HepG2 (cell line): Measurements from ENCODE around the gene EMID1. TPM values are rescaled to one million over a fixed set of nuclear protein-coding genes. Genes with fewer than 3 reads are reported as not detected.

Experiments
- ATAC-seq: fragments of 200-7000 bp; cut with Tn5 transposase; 3 replicates; pipeline ENCODE4 v1.9.1; 2020; ENCODE audit warnings: mild to moderate bottlenecking, moderate library complexity
- BruUV-seq: library from RNA; stranded (reverse); fragments of 400-500 nt; replicated peaks from 2 replicates; lab custom pipeline; 2021; lab: Mats Ljungman, UMichigan
- CTCF ChIA-PET: fragments of 300-600 bp; formaldehyde crosslinking; extraction: SDS; loops from one replicate; lab custom pipeline; 2021; ENCODE audit warnings: low total read pairs, inconsistent platforms, low intra/inter-chr PET ratio; lab: Yijun Ruan, JAX
- POLR2A ChIA-PET: fragments of 350-600 bp; sonication (Branson Sonifier 250); formaldehyde crosslinking; loops from one replicate; lab custom pipeline; 2020; ENCODE audit warnings: antibody characterized with exemption, inconsistent platforms; lab: Yijun Ruan, JAX
- DNase-seq: peaks from one replicate; pipeline ENCODE4 v3.0.0-alpha.2; 2015; ENCODE audit warnings: low spot score
- FAIRE-seq: peaks from 3 replicates; lab custom pipeline; 2011; peaks lifted over from hg19 to GRCh38; lab: Jason Lieb, UNC
- H2AFZ ChIP-seq: one replicate; pipeline ENCODE4 v1.6.1; 2011; ENCODE audit warnings: low read length, inconsistent platforms
- H3K27ac ChIP-seq: fragments of 300-600 bp; 3 replicates; pipeline ENCODE4 v1.8.0; 2011; ENCODE audit warnings: mixed run types, mild to moderate bottlenecking, mixed read lengths, low read length, inconsistent platforms; ENCODE audit not compliant: insufficient read depth; ENCODE audit errors: extremely low read length
- H3K27me3 ChIP-seq, 2 experiments: fragments of 200-600 bp in 1 of 2; 2 replicates in 1 of 2; 3 replicates in 1 of 2; pipeline versions ENCODE4 v1.6.0 to v1.8.0; 2011; ENCODE audit warnings: low read length in 2 of 2, mild to moderate bottlenecking in 2 of 2, moderate library complexity in 2 of 2, inconsistent platforms in 1 of 2; ENCODE audit not compliant: insufficient read depth in 2 of 2, control insufficient read depth in 1 of 2
- H3K36me3 ChIP-seq, 2 experiments: fragments of 200-600 bp in 1 of 2; replicated peaks in 1 of 2; 2 replicates in 1 of 2; 3 replicates in 1 of 2; pipeline versions ENCODE4 v1.5.1 to v1.8.0; 2011; ENCODE audit warnings: low read length in 2 of 2, inconsistent platforms in 1 of 2; ENCODE audit not compliant: insufficient read depth in 2 of 2, control insufficient read depth in 1 of 2
- H3K4me1 ChIP-seq: 2 replicates; pipeline ENCODE4 v1.5.1; 2012; ENCODE audit warnings: low read length, inconsistent platforms; ENCODE audit not compliant: insufficient read depth
- H3K4me2 ChIP-seq: 2 replicates; pipeline ENCODE4 v1.6.0; 2011; ENCODE audit warnings: low read depth, low read length, inconsistent platforms
- H3K4me3 ChIP-seq, 3 experiments: fragments of 200-600 bp in 1 of 3; sonication (generic), shearing (Covaris generic) in 1 of 3; replicated peaks in 1 of 3; 2 replicates each; pipeline ENCODE4 v1.5.1; 2011 to 2016; ENCODE audit warnings: low read length in 3 of 3, inconsistent platforms in 2 of 3, low read depth in 2 of 3, mild to moderate bottlenecking in 2 of 3, control low read depth in 1 of 3, mixed read lengths in 1 of 3; ENCODE audit not compliant: insufficient read depth in 1 of 3
- H3K79me2 ChIP-seq: one replicate; pipeline ENCODE4 v1.6.1; 2011; ENCODE audit warnings: low read length, inconsistent platforms; ENCODE audit not compliant: insufficient read depth
- H3K9ac ChIP-seq: 2 replicates; pipeline ENCODE4 v1.6.0; 2011; ENCODE audit warnings: mild to moderate bottlenecking, low read depth, low read length, inconsistent platforms; ENCODE audit not compliant: insufficient read depth
- H3K9me3 ChIP-seq: 2 replicates; pipeline ENCODE4 v1.5.1; 2012; ENCODE audit warnings: mild to moderate bottlenecking, low read length
- H4K20me1 ChIP-seq: 2 replicates; pipeline ENCODE4 v1.6.0; 2011; ENCODE audit warnings: inconsistent platforms, mild to moderate bottlenecking, low read length, moderate library complexity; ENCODE audit not compliant: insufficient read depth
- CEBPB ChIP-seq: IDR thresholded peaks from 2 replicates; pipeline ENCODE4 v1.6.1; 2011; ENCODE audit warnings: low read depth, low read length, improper control_type of control experiment, borderline replicate concordance
- NFIB ChIP-seq: sonication (generic); formaldehyde crosslinking; IDR thresholded peaks from 2 replicates; pipeline ENCODE4 v1.9.0; 2021; ENCODE audit warnings: missing genetic modification reagents, mild to moderate bottlenecking, borderline replicate concordance
- NR2C2 ChIP-seq: sonication (generic); formaldehyde crosslinking; IDR thresholded peaks from 2 replicates; pipeline ENCODE4 v1.4.0; 2020; ENCODE audit warnings: missing genetic modification reagents, mild to moderate bottlenecking, moderate library complexity, borderline replicate concordance
- RAD21 ChIP-seq: fragments of 450-650 bp; formaldehyde crosslinking; IDR thresholded peaks from 2 replicates; pipeline ENCODE4 v1.5.0; 2020; ENCODE audit warnings: mild to moderate bottlenecking
- TBL1XR1 ChIP-seq: fragments of 150-350 bp; IDR thresholded peaks from 2 replicates; pipeline ENCODE4 v1.6.1; 2014; ENCODE audit warnings: borderline replicate concordance, low read length; ENCODE audit not compliant: partially characterized antibody
- ZNF556 ChIP-seq: sonication (generic); formaldehyde crosslinking; IDR thresholded peaks from 2 replicates; pipeline ENCODE4 v1.4.0; 2020; ENCODE audit warnings: mild to moderate bottlenecking, missing genetic modification reagents, borderline replicate concordance
- ZSCAN29 ChIP-seq: sonication (generic); formaldehyde crosslinking; conservative IDR thresholded peaks from 2 replicates; pipeline ENCODE4 v1.4.0; 2020; ENCODE audit warnings: mild to moderate bottlenecking, missing genetic modification reagents
- WGBS: methylation state at CpG from one replicate; pipeline ENCODE4 v1.1.6; 2017; ENCODE audit warnings: low lambda C conversion rate; 5-methylcytosine and 5-hydroxymethylcytosine counted together
- in situ Hi-C: cut with HindIII; loops from 2 replicates; pipeline ENCODE4 v1.10.0; 2017; ENCODE audit warnings: low pct_unique_long_range_greater_than_20kb; ENCODE audit not compliant: extremely low pct_ligation_motif_present
- intact Hi-C: fragments of 100-400 bp; cut with micrococcal nuclease; formaldehyde crosslinking; loops from one replicate; pipeline ENCODE4 v1.10.0; 2022; ENCODE audit not compliant: unreplicated experiment
- polyA plus RNA-seq, 8 experiments: library from polyadenylated mRNA; depleted of rRNA in 3 of 8; stranded (reverse) in 7 of 8; unstranded in 1 of 8; fragments of >200 nt; fragmentation: Illumina TruSeq in 4 of 8; extraction: Trizol in 4 of 8; gene quantifications; 2 replicates each; pipeline versions ENCODE4 v1.2.1 to v1.2.3, GENCODE V29; 2011 to 2016; ENCODE audit warnings: low read depth in 4 of 8, missing spikeins in 1 of 8, mixed read lengths in 1 of 8; ENCODE audit not compliant: insufficient read depth in 1 of 8
- total RNA-seq, 5 experiments: library from RNA; depleted of rRNA; stranded (reverse); fragments of >200 nt; fragmentation: Illumina TruSeq; extraction: Trizol; gene quantifications; 2 replicates each; pipeline ENCODE4 v1.2.3, GENCODE V29; 2016; ENCODE audit warnings: low read depth in 1 of 5
- TF ChIP-seq, protein P1 (sequence below): IDR thresholded peaks from 2 replicates; pipeline ENCODE4 v1.6.1; 2012; ENCODE audit warnings: inconsistent platforms
- TF ChIP-seq, protein P2 (sequence below): sonication (generic); formaldehyde crosslinking; IDR thresholded peaks from 2 replicates; pipeline ENCODE4 v1.4.0; 2020; ENCODE audit warnings: missing genetic modification reagents
- TF ChIP-seq, protein P3 (sequence below): sonication (generic); formaldehyde crosslinking; IDR thresholded peaks from 2 replicates; pipeline ENCODE4 v1.4.0; 2020; ENCODE audit warnings: missing genetic modification reagents
- TF ChIP-seq, protein P4 (sequence below): sonication (generic); formaldehyde crosslinking; IDR thresholded peaks from 2 replicates; pipeline ENCODE4 v1.5.1; 2020; ENCODE audit warnings: mild to moderate bottlenecking, moderate library complexity, missing genetic modification reagents

The EMID1 gene
- total and polyA plus RNA-seq, 2 of the 13 experiments (the other 11 are each of a cell fraction or from before 2014, with no cell fraction given), result 0.45 to 0.82 TPM

DNA sequence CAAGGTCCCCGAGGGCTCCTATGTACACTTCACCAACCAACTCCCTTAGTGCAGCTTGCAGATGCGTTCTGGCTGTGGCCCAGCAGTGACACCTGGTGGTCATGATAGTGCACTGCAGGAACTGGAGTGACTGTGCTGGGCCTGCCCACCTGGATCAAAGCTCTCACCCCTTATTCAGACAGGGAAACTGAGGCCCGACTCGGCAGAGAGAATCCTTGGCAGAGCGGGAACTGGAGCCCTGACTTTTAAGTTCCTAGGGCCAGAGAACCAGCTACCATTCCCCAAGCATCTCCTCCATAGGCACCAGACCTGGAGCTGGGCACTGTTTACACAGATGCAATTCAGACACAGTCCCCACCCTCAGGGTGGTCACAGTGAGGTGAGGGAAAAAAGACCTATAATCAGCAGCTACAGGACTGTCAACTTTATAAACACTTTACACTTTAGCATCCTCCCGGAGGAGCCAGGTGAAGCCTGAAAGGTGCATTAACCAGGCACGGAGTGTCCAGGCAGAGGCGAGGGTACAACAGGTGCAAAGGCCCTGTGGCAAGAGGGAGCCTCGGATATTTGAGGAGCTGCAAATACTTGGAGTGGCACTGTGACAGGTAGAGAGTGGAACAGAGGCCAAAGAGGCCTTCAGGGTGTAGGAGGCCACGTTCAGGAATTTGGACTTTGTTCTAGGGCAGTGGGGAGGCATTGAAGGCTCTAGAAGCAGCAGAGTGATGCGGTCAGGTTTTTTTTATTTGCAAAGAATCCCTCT, 40.1 kb downstream of the EMID1 start:
- peak overlapping the region; percentile 59 for H3K4me2 ChIP-seq
- no peaks in the 10 kb centered on the region for H3K36me3 ChIP-seq
- ChIA-PET POLR2A (interaction anchor here (1.1 to 1.3 kb wide), 3 partner anchors 21 to 44 kb away, joined by 3 to 5 read pairs (median 4); partner anchors contain the start of gene EMID1), CTCF (interaction anchor here (1.8 to 2.1 kb wide), 3 partner anchors 40 to 91 kb away, joined by 7 to 18 read pairs (median 11); partner anchors contain the start of gene EMID1)
- no peak overlapping the region for H3K9ac ChIP-seq
- intact Hi-C loops, result loop anchor here (1.0 to 5.0 kb wide), 2 partner anchors 44 to 89 kb away; no protein-coding TSS in a partner anchor
- FAIRE-seq, result peak; percentile 89
- in situ Hi-C loops, result loop anchor here (5.0 kb wide), 1 partner anchor 44 kb away; no protein-coding TSS in a partner anchor
- BruUV-seq, result no TSS peak
- peak; percentile 91 for ATAC-seq
- H3K4me1 ChIP-seq, result peaks cover 16% of the 10 kb centered on the region
- no peak overlapping the region for H3K27ac ChIP-seq
- 0 out of 5 replicates have a peak, but pooled peaks cover 0 to 8% of the 10 kb centered on the region in 2 experiments for H3K27me3 ChIP-seq
- WGBS, result 9% methylated on average over 9 of the region's 11 CpGs
- H4K20me1 ChIP-seq, result no peaks in the 10 kb centered on the region
- H3K4me3 ChIP-seq, result peak overlapping the region in 1 of 3 experiments; percentile 12; a peak in 1 of 6 replicates
- no peaks in the 10 kb centered on the region for H3K9me3 ChIP-seq
- no peaks in the 10 kb centered on the region for H3K79me2 ChIP-seq
- peak; percentile 62 for DNase-seq
- H2AFZ ChIP-seq, result no peak overlapping the region
- TF ChIP-seq, protein P1, sequence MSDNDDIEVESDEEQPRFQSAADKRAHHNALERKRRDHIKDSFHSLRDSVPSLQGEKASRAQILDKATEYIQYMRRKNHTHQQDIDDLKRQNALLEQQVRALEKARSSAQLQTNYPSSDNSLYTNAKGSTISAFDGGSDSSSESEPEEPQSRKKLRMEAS, result peak; percentile 51; the same call in 1 of the 2 replicates
- no peak for TF ChIP-seq TBL1XR1
- no peak for TF ChIP-seq NR2C2 (CRISPR knock-in tag)
- no peak for TF ChIP-seq ZSCAN29 (CRISPR knock-in tag)
- TF ChIP-seq NFIB (CRISPR knock-in tag), result no peak
- TF ChIP-seq, protein P2, sequence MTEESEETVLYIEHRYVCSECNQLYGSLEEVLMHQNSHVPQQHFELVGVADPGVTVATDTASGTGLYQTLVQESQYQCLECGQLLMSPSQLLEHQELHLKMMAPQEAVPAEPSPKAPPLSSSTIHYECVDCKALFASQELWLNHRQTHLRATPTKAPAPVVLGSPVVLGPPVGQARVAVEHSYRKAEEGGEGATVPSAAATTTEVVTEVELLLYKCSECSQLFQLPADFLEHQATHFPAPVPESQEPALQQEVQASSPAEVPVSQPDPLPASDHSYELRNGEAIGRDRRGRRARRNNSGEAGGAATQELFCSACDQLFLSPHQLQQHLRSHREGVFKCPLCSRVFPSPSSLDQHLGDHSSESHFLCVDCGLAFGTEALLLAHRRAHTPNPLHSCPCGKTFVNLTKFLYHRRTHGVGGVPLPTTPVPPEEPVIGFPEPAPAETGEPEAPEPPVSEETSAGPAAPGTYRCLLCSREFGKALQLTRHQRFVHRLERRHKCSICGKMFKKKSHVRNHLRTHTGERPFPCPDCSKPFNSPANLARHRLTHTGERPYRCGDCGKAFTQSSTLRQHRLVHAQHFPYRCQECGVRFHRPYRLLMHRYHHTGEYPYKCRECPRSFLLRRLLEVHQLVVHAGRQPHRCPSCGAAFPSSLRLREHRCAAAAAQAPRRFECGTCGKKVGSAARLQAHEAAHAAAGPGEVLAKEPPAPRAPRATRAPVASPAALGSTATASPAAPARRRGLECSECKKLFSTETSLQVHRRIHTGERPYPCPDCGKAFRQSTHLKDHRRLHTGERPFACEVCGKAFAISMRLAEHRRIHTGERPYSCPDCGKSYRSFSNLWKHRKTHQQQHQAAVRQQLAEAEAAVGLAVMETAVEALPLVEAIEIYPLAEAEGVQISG, result no peak
- TF ChIP-seq, protein P3, sequence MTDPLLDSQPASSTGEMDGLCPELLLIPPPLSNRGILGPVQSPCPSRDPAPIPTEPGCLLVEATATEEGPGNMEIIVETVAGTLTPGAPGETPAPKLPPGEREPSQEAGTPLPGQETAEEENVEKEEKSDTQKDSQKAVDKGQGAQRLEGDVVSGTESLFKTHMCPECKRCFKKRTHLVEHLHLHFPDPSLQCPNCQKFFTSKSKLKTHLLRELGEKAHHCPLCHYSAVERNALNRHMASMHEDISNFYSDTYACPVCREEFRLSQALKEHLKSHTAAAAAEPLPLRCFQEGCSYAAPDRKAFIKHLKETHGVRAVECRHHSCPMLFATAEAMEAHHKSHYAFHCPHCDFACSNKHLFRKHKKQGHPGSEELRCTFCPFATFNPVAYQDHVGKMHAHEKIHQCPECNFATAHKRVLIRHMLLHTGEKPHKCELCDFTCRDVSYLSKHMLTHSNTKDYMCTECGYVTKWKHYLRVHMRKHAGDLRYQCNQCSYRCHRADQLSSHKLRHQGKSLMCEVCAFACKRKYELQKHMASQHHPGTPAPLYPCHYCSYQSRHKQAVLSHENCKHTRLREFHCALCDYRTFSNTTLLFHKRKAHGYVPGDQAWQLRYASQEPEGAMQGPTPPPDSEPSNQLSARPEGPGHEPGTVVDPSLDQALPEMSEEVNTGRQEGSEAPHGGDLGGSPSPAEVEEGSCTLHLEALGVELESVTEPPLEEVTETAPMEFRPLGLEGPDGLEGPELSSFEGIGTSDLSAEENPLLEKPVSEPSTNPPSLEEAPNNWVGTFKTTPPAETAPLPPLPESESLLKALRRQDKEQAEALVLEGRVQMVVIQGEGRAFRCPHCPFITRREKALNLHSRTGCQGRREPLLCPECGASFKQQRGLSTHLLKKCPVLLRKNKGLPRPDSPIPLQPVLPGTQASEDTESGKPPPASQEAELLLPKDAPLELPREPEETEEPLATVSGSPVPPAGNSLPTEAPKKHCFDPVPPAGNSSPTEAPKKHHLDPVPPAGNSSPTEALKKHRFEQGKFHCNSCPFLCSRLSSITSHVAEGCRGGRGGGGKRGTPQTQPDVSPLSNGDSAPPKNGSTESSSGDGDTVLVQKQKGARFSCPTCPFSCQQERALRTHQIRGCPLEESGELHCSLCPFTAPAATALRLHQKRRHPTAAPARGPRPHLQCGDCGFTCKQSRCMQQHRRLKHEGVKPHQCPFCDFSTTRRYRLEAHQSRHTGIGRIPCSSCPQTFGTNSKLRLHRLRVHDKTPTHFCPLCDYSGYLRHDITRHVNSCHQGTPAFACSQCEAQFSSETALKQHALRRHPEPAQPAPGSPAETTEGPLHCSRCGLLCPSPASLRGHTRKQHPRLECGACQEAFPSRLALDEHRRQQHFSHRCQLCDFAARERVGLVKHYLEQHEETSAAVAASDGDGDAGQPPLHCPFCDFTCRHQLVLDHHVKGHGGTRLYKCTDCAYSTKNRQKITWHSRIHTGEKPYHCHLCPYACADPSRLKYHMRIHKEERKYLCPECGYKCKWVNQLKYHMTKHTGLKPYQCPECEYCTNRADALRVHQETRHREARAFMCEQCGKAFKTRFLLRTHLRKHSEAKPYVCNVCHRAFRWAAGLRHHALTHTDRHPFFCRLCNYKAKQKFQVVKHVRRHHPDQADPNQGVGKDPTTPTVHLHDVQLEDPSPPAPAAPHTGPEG, result 0 out of 2 replicates have a peak, but pooled peaks have one; percentile 40
- TF ChIP-seq RAD21 (CRISPR knock-in tag), result peak; percentile 96
- TF ChIP-seq, protein P4, sequence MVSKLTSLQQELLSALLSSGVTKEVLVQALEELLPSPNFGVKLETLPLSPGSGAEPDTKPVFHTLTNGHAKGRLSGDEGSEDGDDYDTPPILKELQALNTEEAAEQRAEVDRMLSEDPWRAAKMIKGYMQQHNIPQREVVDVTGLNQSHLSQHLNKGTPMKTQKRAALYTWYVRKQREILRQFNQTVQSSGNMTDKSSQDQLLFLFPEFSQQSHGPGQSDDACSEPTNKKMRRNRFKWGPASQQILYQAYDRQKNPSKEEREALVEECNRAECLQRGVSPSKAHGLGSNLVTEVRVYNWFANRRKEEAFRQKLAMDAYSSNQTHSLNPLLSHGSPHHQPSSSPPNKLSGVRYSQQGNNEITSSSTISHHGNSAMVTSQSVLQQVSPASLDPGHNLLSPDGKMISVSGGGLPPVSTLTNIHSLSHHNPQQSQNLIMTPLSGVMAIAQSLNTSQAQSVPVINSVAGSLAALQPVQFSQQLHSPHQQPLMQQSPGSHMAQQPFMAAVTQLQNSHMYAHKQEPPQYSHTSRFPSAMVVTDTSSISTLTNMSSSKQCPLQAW, result 0 out of 2 replicates have a peak, but pooled peaks have one; percentile 10
- no peak for TF ChIP-seq CEBPB
- no peak for TF ChIP-seq ZNF556 (CRISPR knock-in tag)
